Measurements from ENCODE around the gene GPA33. TPM values are rescaled to one million over a fixed set of nuclear protein-coding genes. Genes with fewer than 3 reads are reported as not detected.
A peak's percentile ranks its signal among the peaks of the same experiment; 100 is the strongest.
"Not testable (repeated sequence)": the region's sequence is repeated elsewhere in the genome, so short reads cannot be mapped to it uniquely, and the experiment has no call there.

Gene GPA33
- total RNA-seq, 1 donor from 2014 or later, result 0.10 TPM

DNA sequence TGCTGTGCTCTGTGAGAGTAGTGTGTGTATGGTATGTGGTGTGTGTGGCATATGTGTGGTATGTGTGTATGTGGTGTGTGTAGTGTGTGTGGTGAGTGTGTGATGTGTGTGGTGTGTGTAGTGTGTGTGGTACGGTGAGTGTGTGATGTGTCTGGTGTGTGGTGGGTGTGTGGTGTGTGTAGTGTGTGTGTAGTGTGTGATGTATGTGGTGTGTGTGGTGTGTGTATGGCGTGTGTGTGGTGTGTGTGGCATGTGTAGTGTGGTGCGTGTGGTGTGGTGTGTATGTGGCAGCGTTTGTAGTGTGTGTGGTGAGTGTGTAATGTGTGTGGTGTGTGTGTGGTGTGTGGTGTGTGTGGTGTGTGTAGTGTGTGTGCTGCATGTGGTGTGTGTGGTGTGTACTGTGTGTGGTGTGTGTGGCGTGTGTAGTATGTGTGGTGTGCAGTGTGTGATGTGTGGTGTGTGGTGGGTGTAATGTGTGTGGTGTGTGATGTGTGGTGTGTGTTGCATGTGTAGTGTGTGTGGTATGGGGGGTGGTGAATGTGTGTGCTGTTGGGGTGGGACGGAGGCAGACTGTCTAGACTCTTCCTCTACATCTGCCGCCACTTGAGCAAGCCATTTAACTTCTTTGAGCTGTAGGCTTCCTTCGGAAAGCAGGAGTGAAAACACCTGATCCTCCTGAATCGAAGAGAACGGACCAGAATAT is 33.5 kb downstream of the GPA33 start:
- no peak for DNase-seq (ENCODE audit: low read depth)

DNA sequence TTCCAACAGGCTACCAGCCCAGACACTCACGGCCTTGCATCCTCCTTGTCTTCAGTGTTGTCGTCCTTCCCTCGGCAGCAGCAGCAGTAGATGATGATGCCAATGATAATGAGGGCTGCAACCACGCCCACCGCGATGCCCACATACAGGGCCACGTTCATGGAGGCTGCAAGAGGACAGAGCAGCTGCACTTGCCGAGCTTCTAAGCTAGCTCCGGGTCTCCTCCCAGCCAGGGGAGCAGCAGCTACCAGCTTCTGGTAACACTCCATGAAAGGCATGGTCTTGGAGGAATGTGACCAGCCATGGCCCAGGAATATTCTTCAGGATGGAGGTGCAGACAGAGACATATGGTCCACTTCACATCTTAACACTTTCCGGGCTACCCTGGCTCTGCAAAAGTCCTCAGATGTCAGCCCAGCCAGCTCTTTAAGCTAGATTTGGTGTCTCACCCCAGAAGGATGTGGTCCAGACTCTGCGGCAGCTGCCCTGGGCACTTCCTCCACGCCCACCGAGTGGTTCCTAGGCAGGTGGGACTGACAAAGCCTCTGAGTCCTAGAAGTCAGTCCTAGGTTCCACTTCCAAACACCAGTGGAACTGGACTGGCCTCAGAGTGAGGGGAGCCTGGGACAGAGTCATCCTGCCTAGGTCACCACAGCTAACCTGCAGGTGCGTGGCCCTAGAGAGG is 35.1 kb downstream of the GPA33 start:
- no peak for DNase-seq (ENCODE audit: low read depth)

DNA sequence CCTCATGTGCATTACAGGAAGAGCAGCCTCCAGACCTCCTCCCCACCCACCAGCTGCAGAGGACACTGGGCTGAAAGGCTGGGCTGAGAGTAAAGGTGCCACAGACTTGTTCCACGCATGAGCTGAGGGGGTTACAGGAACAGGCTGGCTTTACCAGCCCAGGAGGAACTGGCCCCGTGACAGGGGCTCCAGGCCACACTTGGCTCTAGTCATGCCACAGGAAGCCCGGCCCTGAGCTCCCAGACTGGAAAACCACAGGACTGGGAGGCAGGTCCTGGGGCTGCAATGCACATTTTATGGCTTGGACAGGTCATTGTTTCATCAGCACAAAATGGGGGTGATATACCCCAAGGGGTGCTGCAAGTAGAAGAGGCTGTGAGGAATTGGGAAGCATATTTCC is 35.6 kb downstream of the GPA33 start:
- peak; percentile 44 for DNase-seq (ENCODE audit: low read depth)

DNA sequence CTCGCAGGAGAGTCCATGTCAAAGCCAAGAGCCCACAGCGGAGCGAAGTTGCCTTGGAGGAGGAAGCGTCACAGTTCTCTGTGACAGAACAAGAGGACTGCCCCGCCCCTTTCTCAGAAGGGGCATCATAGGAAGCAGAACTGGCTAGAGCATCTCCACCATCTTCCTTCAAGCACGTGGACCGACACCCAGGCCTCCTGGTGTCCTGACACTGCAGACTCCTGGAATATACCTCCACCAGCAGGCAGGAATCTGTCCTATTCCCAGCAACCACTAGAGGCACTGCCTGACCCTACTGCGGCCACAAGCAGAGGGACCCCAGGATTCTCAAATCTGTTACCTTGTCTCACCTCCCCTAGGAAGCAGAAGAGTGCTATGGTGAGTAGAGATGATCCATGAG is 37.8 kb downstream of the GPA33 start:
- peak; percentile 35 for DNase-seq (ENCODE audit: low read depth)

DNA sequence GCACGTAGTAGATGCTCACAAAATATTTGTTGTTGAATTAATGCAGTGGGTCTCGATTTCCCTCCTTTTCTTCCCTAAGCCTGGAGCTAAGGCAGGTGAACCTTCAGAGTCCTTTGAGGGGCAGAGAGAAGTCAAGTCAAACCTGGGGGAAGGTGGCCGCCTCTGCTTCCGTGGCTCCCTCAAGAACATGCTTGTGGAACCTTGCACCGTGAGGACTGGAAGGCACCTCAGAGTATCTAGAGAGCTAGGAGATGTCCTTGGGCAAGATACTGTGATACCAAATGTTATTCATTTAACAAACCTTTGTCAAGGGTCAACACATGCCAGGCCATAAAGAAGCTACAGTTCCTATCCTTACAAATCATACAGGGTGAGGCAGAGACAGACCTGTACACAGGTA is 38.3 kb downstream of the GPA33 start:
- no peak for DNase-seq (ENCODE audit: low read depth)

DNA sequence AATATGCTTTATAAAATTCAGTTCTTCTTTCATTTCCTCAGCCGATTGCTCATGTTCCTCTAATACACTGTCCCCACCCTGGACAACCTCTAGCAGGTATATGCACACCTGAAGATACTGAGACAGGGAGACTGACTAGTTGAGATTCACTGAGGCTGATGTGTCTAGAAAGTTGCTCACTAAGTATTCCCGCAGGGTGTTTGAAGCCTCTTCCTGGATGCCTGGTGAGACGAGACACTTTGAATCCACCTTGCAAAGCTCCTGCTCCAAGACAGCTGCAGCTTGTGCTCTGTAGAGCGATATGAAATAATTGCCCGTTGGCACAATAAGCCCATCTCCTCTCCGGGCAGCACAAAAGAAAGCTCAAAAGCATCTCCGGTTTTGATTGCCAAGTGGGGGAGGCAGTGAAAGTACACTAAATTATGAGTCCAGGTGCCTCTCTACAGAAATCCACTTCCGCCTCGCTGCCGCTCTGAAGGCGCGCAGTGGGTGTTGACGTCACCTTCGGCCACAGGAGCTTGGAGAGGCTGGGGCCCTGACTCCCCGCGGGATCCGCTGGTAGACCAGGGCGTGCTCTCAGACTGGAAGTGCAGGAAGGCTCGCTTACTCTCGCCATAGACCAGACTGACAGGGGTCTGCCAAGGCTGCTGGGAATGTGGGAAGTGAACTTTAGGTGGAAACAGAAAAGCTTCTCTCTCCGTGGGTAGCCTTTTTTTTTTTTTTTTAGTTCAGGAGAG is 46.3 kb downstream of the GPA33 start:
- DNase-seq (ENCODE audit: low read depth), result peak; percentile 70

DNA sequence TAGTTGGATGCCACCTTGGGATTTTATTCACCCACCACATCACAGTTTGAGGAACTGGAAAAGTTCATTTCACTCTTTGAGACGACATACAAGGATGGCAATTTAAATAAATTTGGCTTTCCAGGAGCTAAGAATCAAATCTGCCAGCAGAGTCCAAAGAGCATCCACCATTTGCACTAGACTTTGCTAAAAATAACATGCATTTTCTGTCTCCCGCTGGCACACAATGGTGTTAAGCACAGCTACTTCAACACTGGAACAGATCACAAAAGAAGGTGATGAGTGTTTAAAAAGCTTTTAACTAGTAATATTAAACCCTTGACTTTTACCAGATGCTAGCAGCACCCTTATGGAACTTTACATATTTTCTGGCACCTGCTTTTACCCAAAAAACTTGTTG is 56.5 kb downstream of the GPA33 start:
- no peak for DNase-seq (ENCODE audit: low read depth)

DNA sequence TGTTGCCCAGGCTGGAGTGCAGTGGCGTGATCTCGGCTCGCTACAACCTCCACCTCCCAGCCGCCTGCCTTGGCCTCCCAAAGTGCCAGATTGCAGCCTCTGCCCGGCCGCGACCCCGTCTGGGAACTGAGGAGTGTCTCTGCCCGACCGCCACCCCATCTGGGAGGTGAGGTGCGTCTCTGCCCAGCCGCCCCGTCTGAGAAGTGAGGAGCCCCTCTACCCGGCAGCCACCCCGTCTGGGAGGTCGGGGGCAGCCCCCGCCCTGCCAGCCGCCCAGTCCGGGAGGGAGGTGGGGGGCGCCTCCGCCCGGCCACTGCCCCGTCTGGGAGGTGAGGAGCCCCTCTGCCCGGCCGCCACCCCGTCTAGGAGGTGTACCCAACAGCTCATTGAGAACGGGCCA is 60.6 kb downstream of the GPA33 start:
- DNase-seq (ENCODE audit: low read depth), result not testable (repeated sequence)

DNA sequence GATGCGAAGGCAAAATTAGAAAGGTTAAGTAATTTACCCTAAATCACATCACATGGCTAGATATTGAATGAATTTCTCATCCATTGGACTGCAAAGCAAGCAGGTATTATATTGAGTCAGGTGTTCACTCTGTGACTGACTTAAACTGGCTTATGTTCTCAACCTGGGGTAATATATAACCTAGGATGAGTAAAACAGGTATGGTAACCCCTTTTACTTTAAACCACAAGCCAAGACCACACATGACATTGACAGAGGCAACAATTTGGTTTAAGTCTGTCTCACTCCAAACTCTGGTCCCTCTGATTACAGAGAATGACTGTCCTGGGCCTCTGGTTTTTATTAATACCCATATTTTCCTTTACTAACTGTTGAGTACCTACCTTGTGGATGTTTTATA is 67.8 kb downstream of the GPA33 start:
- no peak for DNase-seq (ENCODE audit: low read depth)

DNA sequence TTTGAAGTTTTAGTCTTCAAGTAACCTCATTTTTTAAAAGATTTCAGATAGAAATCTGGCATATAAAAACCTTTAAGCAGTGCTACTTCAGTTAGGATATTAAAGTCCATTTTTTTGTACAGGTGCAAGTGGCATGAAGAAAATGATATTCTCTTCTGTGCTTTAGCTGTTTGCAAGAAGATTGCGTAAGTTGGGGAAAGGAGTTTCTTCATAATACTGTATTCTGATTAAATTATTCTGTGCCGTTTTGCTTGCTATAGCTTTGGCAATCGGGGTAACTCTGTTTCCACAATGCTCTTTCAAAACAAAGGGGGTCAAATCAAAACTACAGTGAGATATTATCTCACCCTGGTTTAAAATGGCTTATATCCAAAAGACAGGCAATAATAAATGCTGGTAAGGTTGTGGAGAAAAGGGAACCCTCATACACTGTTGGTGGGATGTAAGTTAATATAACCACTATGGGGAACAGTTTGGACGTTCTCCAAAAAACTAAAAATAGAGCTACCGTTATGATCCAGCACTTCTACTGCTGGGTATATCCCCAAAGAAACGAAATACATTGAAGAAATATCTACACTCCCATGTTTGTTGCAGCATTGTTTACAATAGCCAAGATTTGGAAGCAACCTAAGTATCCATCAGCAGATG is 74.0 kb downstream of the GPA33 start:
- DNase-seq (ENCODE audit: low read depth), result no peak

DNA sequence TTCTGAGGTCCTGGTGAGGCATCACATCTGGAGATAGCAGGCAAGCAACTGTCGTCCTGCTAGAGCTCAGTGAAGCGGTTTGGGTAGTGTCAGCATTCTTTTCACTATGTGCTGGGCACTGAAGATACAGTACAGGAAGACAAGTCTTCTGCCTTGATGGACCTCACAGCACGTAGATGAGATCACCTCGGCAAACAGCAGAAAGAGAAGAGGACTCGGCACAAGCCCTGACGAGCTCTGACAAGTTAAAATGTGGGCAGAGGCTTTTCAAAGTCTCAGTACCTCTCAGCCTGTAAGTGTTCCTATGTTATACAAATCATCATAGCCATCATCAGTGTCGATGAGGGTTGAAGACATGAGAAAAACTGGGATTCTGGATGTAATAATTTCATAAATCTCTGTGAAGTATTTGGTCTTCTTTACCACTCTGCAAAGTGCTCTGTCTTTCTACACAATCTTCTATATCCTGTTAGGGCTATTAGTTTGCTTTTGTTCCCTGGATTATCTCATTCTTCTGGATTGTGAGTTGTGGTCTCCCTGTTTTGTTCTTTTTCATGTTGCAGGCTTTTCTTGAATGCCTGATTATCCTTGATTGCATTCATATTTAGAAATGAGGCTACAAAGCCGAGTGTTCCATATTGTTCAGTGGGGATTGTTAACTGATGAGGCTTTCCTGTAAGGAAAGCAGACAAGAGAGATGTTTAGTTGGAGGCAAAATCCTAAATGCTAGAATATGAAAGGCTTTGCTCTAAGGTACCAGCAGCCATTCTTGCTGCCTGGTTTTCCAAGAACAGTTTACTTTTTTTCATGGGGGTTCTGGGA is 76.9 kb downstream of the GPA33 start:
- DNase-seq (ENCODE audit: low read depth), result no peak

DNA sequence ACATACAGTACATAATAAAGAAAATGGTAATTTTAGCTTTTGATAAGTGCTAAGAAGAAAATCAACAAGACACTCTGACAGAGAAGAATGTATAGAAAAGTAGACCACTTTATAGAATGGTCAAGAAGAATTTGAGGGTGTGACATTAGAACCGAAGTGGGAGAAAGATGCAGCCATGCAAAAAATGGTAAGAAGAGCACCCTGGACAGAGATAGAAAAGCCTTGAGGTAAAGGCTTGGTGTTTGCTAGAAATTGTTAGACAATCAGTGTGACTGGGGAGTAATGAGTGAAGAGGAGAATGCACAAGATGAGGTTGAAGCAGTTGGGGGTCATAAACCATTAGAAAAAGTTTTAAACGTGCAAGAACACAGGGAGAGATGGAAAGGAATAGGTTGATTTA is 77.6 kb downstream of the GPA33 start:
- DNase-seq (ENCODE audit: low read depth), result no peak

DNA sequence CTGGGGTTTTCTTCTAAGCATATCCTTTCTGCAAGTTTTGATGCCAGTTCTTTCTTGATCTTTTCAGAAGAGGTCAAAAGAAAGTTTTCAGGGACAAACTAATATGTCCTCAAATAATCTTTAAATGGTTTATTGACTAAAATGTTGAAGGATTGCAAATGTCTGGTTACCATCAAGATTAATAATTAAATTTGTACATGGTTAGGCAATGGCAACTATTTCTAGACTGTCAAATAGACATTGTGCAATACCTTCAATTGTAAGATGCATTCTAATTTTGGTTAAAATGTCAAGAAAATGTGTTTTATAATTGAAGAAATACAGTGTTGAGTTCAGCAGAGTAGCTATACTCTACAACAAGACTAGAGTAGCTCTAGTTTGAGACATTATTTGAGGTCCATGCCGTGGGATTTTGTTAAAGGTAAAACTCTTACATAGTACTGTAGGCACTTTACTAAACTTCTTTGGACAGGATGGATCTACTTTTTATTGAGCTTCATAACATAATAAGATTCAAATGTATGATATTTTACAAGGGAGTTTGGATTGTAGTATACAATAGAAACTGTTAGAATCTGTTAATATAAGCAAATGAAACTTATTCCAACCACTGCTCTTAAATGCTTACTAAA is 78.5 kb downstream of the GPA33 start:
- peak; percentile 82 for DNase-seq (ENCODE audit: low read depth)

DNA sequence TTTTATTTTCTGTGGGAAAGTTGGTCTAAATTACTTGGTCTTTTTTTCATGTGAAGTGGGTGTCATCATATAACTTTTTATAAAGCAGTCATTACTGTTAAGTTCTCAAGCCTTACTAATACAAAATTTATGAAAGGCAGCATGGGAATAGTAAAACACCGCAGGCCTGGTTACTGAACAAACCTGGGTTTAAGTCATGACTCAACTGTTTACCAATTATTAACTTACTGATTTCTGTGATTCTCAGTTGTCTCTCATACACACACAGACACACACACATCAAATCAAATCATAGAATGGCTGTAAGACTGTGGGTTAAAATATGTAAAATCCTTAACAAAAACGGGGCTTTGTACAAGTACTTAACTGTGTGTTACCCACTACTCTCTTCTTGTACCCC is 86.5 kb downstream of the GPA33 start:
- DNase-seq (ENCODE audit: low read depth), result peak; percentile 95

Other genes with a start within 250 kb of the GPA33 start
- gene TADA1, start 214.1 kb downstream of the GPA33 start, total RNA-seq, result 21.1 and 22.9 TPM in 2 replicates
- 4.7 and 17.5 TPM in 2 replicates for gene ILDR2, start 114.8 kb downstream of the GPA33 start, total RNA-seq
- gene MAEL, start 101.1 kb downstream of the GPA33 start, total RNA-seq, result 0.17 and 0.65 TPM in 2 replicates
- 0.05 TPM in 1 of 2 replicates, not detected in the other for gene STYXL2, start 3.7 kb upstream of the GPA33 start, total RNA-seq
- gene POU2F1, start 130.5 kb upstream of the GPA33 start, total RNA-seq, result 8.9 and 14.6 TPM in 2 replicates